PC-3 (cell line): ENCODE measurements around the gene MAGI2. TPM values are rescaled to one million over a fixed set of nuclear protein-coding genes. Genes with fewer than 3 reads are reported as not detected.

Source experiments
- ATAC-seq: fragments of 200-7000 bp; cut with Tn5 transposase; 2 replicates; pipeline ENCODE4 v1.9.1; 2020; ENCODE audit warnings: mild to moderate bottlenecking, moderate library complexity
- BruUV-seq: library from RNA; stranded (reverse); fragments of 400-500 nt; replicated peaks from 2 replicates; lab custom pipeline; 2021; lab: Mats Ljungman, UMichigan
- CTCF ChIA-PET: fragments of 300-600 bp; sonication (Branson Sonifier 250); formaldehyde crosslinking; loops from one replicate; lab custom pipeline; 2022; ENCODE audit warnings: antibody characterized with exemption; lab: Charles Lee
- POLR2A ChIA-PET: fragments of 300-600 bp; sonication (Branson Sonifier 250); formaldehyde crosslinking; loops from one replicate; lab custom pipeline; 2022; ENCODE audit warnings: antibody characterized with exemption; ENCODE audit not compliant: unreplicated experiment; lab: Charles Lee
- DNase-seq: peaks from one replicate; pipeline ENCODE4 v3.0.0-alpha.2; 2015
- H2AFZ ChIP-seq: fragments of 300-600 bp; sonication (generic); 2 replicates; pipeline ENCODE4 v1.6.0; 2016; ENCODE audit warnings: antibody characterized with exemption, low read length
- H3F3A ChIP-seq: fragments of 300-600 bp; sonication (generic); one replicate; pipeline ENCODE4 v1.6.0; 2017; ENCODE audit warnings: antibody characterized with exemption, low read length, control low read depth, mild to moderate bottlenecking; ENCODE audit not compliant: unreplicated experiment
- H3K27ac ChIP-seq: fragments of 300-600 bp; sonication (generic); 2 replicates; pipeline ENCODE4 v1.5.1; 2016; ENCODE audit warnings: mild to moderate bottlenecking, low read length
- H3K27me3 ChIP-seq: fragments of 300-600 bp; sonication (generic); 2 replicates; pipeline ENCODE4 v1.6.1; 2016; ENCODE audit warnings: low read length, mixed read lengths
- H3K36me3 ChIP-seq: fragments of 300-600 bp; sonication (generic); 2 replicates; pipeline ENCODE4 v1.6.1; 2016; ENCODE audit warnings: low read depth, mixed run types, low read length, mixed read lengths
- H3K4me1 ChIP-seq: fragments of 300-600 bp; sonication (generic); 2 replicates; pipeline ENCODE4 v1.5.1; 2016; ENCODE audit warnings: low read length; ENCODE audit not compliant: insufficient read depth
- H3K4me2 ChIP-seq: fragments of 300-600 bp; sonication (generic); 2 replicates; pipeline ENCODE4 v1.6.0; 2016; ENCODE audit warnings: low read length
- H3K4me3 ChIP-seq: fragments of 300-600 bp; sonication (generic); 2 replicates; pipeline ENCODE4 v1.5.1; 2016; ENCODE audit warnings: mild to moderate bottlenecking, low read length, mixed read lengths
- H3K79me2 ChIP-seq: fragments of 300-600 bp; sonication (generic); 2 replicates; pipeline ENCODE4 v1.6.1; 2017; ENCODE audit warnings: low read length, mixed read lengths
- H3K9ac ChIP-seq: fragments of 300-600 bp; sonication (generic); 2 replicates; pipeline ENCODE4 v1.6.0; 2016; ENCODE audit warnings: mild to moderate bottlenecking, low read length
- H3K9me2 ChIP-seq: fragments of 300-600 bp; sonication (generic); replicated peaks from 2 replicates; pipeline ENCODE4 v1.6.1; 2016; ENCODE audit warnings: mixed run types, low read length, mixed read lengths
- H3K9me3 ChIP-seq: fragments of 300-600 bp; sonication (generic); 2 replicates; pipeline ENCODE4 v1.6.1; 2016; ENCODE audit warnings: low read length, mixed read lengths
- H4K20me1 ChIP-seq: fragments of 300-600 bp; sonication (generic); 2 replicates; pipeline ENCODE4 v1.6.1; 2016; ENCODE audit warnings: low read length, mixed read lengths
- EZH2 ChIP-seq: fragments of 300-600 bp; sonication (generic); IDR thresholded peaks from one replicate; pipeline ENCODE4 v1.6.1; 2017; ENCODE audit warnings: antibody characterized with exemption, mild to moderate bottlenecking, low read length; ENCODE audit not compliant: unreplicated experiment
- EZH2phosphoT487 ChIP-seq: fragments of 300-600 bp; sonication (generic); IDR thresholded peaks from 2 replicates; pipeline ENCODE4 v1.6.1; 2018; ENCODE audit warnings: mild to moderate bottlenecking, antibody characterized with exemption, low read length, borderline replicate concordance
- intact Hi-C: fragments of 100-400 bp; cut with micrococcal nuclease; formaldehyde crosslinking; loops from 2 replicates; pipeline ENCODE4 v1.9.0; 2023
- total RNA-seq: library from RNA; depleted of rRNA; stranded (reverse); fragments of >200 nt; gene quantifications from 2 replicates; pipeline ENCODE4 v1.2.3, GENCODE V29; 2014
- TF ChIP-seq, protein P1 (sequence below): fragments of 300-600 bp; sonication (generic); conservative IDR thresholded peaks from 2 replicates; pipeline ENCODE4 v1.5.1; 2017; ENCODE audit warnings: antibody characterized with exemption, low read depth, mild to moderate bottlenecking, low read length

The MAGI2 gene
- total RNA-seq, 1 experiment from 2014 or later = not detected

DNA sequence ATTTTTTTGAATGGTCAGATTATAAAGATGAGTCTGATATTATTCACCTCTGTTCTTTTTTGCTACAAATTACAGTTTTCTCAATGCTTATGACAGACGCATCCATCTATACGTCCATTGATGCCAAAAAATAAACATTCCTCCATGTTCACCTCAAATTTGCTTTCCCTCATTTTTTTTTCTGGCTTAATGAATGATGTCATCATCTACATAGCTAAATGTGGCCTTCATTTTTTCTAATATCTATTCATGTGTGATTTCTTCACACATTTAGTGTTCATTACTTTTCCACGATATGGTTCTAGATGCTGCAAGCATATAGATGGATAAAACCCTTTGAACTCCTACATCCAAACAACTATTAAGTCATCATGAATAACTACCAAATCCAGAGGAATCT lies 163.1 kb downstream of the MAGI2 start:
- H3K27ac ChIP-seq = peak overlapping the region; percentile 92
- intact Hi-C loops = loop anchor here (5.0 to 10.0 kb wide), 4 partner anchors 144 to 724 kb away; no protein-coding TSS in a partner anchor

DNA sequence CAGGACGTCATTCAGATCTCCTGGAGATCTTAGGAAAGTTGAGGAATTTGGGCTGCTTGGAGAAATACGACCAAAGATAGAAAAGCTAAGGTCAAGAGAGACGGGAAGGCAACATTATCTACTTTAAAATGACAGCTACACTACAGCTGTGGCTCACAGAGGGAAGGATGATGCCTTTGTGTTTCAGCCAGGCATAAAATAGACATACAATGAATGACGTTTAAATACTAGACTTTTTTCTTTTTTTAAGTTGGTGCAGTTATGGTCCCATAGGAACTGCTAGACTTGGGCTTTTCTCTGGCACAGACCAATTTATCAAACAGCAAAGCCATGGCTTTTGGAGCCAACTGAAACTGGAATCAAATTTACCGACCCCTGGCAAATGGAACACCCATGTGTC lies 164.8 kb downstream of the MAGI2 start:
- H3K9me2 ChIP-seq = no peaks in the 10 kb centered on the region
- no peak overlapping the region for H3K4me2 ChIP-seq
- no peak overlapping the region for H2AFZ ChIP-seq
- no peak overlapping the region for H3K27ac ChIP-seq
- CTCF ChIA-PET = no interaction called here
- peaks cover 52% of the 10 kb centered on the region for H3K4me1 ChIP-seq
- no peaks in the 10 kb centered on the region for H3K36me3 ChIP-seq
- no peaks in the 10 kb centered on the region for H3K79me2 ChIP-seq
- POLR2A ChIA-PET = no interaction called here
- no peak for DNase-seq
- no peaks in the 10 kb centered on the region for H4K20me1 ChIP-seq
- H3K9ac ChIP-seq = no peak overlapping the region
- H3K4me3 ChIP-seq = no peak overlapping the region
- peaks cover 11% of the 10 kb centered on the region for H3F3A ChIP-seq
- intact Hi-C loops = no loop called here
- no TSS peak for BruUV-seq
- no peaks in the 10 kb centered on the region for H3K27me3 ChIP-seq
- H3K9me3 ChIP-seq = no peaks in the 10 kb centered on the region
- TF ChIP-seq EZH2phosphoT487 = no peak
- TF ChIP-seq, protein P1, sequence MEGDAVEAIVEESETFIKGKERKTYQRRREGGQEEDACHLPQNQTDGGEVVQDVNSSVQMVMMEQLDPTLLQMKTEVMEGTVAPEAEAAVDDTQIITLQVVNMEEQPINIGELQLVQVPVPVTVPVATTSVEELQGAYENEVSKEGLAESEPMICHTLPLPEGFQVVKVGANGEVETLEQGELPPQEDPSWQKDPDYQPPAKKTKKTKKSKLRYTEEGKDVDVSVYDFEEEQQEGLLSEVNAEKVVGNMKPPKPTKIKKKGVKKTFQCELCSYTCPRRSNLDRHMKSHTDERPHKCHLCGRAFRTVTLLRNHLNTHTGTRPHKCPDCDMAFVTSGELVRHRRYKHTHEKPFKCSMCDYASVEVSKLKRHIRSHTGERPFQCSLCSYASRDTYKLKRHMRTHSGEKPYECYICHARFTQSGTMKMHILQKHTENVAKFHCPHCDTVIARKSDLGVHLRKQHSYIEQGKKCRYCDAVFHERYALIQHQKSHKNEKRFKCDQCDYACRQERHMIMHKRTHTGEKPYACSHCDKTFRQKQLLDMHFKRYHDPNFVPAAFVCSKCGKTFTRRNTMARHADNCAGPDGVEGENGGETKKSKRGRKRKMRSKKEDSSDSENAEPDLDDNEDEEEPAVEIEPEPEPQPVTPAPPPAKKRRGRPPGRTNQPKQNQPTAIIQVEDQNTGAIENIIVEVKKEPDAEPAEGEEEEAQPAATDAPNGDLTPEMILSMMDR = no peak
- TF ChIP-seq EZH2 = no peak
- ATAC-seq = no peak

More for the DNA sequence above, 163.1 kb downstream of the MAGI2 start:
- H3K9ac ChIP-seq = no peak overlapping the region
- H3K9me2 ChIP-seq = no peaks in the 10 kb centered on the region
- TF ChIP-seq EZH2phosphoT487 = no peak
- TF ChIP-seq EZH2 = no peak
- TF ChIP-seq, protein P1 = no peak
- no peaks in the 10 kb centered on the region for H3K79me2 ChIP-seq
- ChIA-PET POLR2A (no interaction called here), CTCF (no interaction called here)
- H3F3A ChIP-seq = peaks cover 11% of the 10 kb centered on the region
- no peaks in the 10 kb centered on the region for H3K36me3 ChIP-seq
- H3K4me1 ChIP-seq = peaks cover 43% of the 10 kb centered on the region
- H3K9me3 ChIP-seq = no peaks in the 10 kb centered on the region
- DNase-seq = no peak
- H3K4me2 ChIP-seq = peak overlapping the region; percentile 69
- no peaks in the 10 kb centered on the region for H3K27me3 ChIP-seq
- 0 out of 2 replicates have a peak overlapping the region, but pooled peaks have one; percentile 9 for H3K4me3 ChIP-seq
- BruUV-seq = no TSS peak
- ATAC-seq = no peak
- no peaks in the 10 kb centered on the region for H4K20me1 ChIP-seq
- no peak overlapping the region for H2AFZ ChIP-seq

DNA sequence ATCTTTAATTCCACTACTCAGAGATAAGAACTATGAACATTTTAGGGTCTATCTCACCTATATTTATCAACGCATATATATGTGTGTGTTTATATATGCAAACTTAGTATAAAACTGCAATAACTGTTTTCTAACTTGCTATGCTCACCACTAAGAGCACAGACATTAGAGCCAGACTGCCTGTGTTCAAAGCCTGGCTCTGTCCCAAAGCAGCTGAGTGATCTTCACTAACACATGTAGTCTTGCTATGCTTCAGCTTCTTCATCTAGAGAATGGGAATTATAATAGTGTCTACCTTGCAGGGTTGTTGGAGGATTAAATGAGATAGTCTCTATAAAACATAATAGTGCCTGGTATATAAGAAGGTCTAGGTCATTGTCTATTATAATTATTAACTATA lies 165.5 kb downstream of the MAGI2 start:
- Histone ChIP-seq H2AFZ (no peak overlapping the region), H3K27me3 (no peaks in the 10 kb centered on the region), H3K27ac (no peak overlapping the region), H3K4me1 (peaks cover 53% of the 10 kb centered on the region), H3K9me3 (no peaks in the 10 kb centered on the region), H3K79me2 (no peaks in the 10 kb centered on the region), H3F3A (peaks cover 11% of the 10 kb centered on the region), H4K20me1 (no peaks in the 10 kb centered on the region), H3K4me2 (no peak overlapping the region), H3K4me3 (no peak overlapping the region), H3K9me2 (no peaks in the 10 kb centered on the region), H3K36me3 (no peaks in the 10 kb centered on the region), H3K9ac (no peak overlapping the region)
- CTCF ChIA-PET = no interaction called here
- intact Hi-C loops = no loop called here
- POLR2A ChIA-PET = no interaction called here
- no peak for DNase-seq
- no peak for ATAC-seq
- BruUV-seq = no TSS peak
- TF ChIP-seq EZH2 (no peak), EZH2phosphoT487 (no peak)
- TF ChIP-seq, protein P1 = no peak
